HuH-7.5 (cell line): ENCODE results near the gene DDX1.

Experiments used
- DNase-seq: peaks from one replicate; pipeline ENCODE4 v3.0.0; 2011; ENCODE audit warnings: low spot score

The DDX1 gene

GRCh38 chr2:15664273-15665066 lies 72.8 kb downstream of the DDX1 start:
- DNase-seq: no peak

GRCh38 chr2:15665067-15665942 lies 73.6 kb downstream of the DDX1 start:
- no peak for DNase-seq

DNA sequence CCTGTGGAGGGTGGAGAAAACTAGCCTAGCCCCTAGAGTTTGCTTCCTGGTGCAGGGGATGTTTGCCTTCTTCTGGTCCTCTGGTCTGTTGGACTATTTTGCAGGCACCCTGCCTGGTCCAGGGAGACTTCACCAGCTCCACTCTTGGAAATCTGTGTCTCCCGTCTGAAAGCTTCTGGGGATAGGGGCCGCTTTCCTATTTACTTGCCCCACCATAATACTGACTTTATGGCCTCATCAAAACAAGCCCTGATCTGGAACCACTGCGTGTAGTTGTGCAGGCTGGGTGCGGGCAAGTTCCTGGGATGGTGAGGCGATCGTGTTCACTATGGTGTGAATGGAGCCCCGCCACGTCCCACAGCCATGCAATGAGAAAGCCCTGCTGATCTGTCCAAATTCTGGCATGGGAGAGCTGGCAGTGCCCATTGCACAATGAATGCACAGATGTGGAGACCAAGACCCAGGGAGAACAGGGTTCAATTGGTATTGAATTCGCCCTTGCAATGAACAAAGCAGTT lies 74.3 kb downstream of the DDX1 start:
- no peak for DNase-seq

DNA sequence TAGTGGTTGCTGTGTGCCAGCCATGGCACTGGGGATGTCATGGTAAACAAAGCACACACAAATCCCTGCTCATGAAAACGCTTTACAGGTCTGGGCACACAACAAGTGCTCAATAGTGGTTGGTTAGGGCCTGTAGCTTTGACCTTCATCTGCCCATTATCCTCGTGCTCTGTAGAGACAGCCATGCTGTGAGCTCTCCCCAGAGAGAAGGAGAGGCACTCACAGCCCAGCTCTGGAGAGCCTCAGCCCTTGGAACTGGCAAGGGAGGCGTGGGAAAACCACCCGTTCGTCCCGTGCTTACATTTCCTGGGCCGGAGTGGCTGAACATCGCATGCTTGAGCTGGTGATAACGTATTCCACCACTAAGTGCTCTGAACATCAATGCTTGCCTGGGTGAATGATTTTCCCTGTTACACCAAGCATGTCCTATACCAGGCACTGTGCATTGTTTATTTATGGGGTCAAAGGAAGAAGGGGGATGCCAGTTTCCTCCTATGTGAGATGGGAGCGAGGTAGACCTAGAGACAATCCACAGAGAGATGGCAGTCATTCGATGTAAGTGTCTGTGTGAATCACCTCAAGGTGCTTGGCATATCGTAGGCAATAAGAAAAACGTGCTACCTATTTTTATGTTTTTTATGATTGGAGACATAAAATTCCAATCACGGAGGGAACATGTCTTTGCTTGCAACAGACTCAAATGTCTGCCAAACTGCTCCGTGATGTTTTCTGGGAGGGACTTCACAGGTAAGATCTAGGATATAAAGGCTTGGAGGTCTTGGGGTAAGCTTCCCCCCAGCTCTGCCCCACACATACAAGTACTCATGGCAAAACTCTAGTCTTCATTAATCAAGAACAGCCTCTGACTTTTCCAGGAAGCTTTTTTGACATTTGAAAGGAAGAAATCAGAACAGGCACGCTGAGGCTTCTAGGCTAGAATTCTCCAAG lies 75.5 kb downstream of the DDX1 start:
- DNase-seq: no peak

- DNase-seq: no peak
These were observed 76.3 kb downstream of the DDX1 start for GRCh38 chr2:15667809-15668556.

- no peak for DNase-seq
These were observed 77.1 kb downstream of the DDX1 start for GRCh38 chr2:15668611-15669305.

- DNase-seq: no peak
These were observed 77.8 kb downstream of the DDX1 start for GRCh38 chr2:15669375-15669910.

- DNase-seq: no peak
These were observed 78.8 kb downstream of the DDX1 start for GRCh38 chr2:15670469-15670868.

GRCh38 chr2:15670981-15671380 lies 79.3 kb downstream of the DDX1 start:
- no peak for DNase-seq

- DNase-seq: no peak
These were observed 79.7 kb downstream of the DDX1 start for GRCh38 chr2:15671409-15671808.

DNA sequence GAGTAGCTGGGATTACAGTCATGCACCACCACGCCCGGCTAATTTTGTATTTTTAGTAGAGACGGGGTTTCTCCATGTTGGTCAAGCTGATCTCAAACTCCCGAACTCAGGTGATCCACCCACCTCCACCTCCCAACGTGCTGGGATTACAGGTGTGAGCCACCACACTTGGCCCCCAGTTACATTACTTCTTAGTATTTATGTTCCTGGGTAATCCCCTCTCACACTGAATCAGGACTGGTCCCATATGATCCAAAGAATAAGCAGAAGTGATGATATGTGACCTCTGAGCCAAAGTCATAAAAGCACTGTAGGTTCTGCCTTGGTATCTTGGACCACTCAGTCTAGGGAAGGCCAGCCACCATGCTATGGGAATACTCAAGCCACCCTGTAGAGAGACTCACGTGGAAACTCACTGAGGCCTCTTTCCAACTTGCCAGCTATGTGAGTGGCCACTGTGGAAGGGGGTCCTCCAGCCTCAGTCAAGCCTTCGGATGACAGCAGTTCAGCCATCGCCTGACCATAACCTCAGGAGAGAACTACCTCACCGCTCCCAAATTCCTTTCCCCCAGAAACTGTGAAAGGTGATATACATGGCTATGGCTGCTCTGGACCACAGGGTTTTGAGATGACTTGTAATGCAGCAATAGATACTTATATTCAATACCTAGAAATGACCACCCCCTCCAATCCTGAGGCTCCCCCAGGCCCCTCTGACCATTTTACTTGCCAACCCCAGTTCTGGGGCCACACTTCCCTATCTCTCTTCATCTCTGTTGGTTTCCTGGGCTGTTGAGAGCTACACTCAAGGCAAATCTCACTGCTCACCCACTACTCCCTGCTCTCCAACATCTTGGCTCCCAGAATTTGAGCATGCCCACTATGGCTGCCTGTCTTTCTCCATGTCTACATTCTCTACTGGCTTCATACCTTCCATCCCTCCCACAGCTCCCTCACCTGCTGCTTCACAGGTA lies 80.5 kb downstream of the DDX1 start:
- no peak for DNase-seq

GRCh38 chr2:15672961-15673918 lies 81.6 kb downstream of the DDX1 start:
- DNase-seq: no peak

DNA sequence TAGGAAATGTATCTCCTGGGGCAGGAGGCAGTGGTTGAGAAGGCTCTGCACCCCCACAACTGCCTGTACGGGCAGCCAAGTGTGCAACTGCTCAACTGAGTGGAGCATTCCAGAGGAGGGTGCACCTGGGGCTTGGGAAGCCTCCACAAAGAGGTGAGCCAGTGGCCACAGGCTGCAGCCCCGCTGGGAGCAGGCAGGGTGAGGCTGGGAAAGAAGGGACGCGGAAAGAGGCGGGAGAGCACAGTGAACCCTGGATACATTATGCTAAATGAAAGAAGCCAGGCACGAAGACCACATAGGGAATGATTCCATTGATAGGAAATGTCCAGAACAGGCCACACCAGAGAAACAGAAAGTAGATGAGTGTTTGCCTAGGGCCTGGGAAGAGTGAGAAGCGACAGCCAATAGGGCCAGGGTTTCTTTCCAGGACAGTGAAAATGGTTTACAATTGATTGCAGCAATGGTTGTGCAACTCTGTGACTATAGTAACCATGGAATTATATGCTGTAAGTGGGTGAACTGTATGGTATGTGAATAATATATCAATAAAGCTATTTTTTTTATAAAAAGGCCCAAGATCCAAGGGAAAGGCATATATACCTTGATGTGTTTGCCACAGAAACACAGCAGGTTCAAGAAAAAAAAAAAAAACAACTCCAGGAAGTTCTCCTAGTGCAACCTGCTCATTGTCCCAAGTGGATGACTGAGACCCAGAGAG lies 82.4 kb downstream of the DDX1 start:
- DNase-seq: peak; percentile 67

GRCh38 chr2:15674637-15675455 lies 83.2 kb downstream of the DDX1 start:
- no peak for DNase-seq

GRCh38 chr2:15675456-15676195 lies 84.0 kb downstream of the DDX1 start:
- DNase-seq: no peak
